Choroid plexus epithelial cell (primary cell): ENCODE results near the gene WNT7B.

Experiments
- DNase-seq: peaks from one replicate; pipeline ENCODE4 v3.0.0-alpha.2; 2010; ENCODE audit warnings: low read depth
- H3K4me3 ChIP-seq: 2 replicates; pipeline ENCODE4 v1.5.1; 2011; ENCODE audit warnings: low read depth, mild to moderate bottlenecking, control low read depth, low read length, moderate library complexity
- CTCF ChIP-seq: conservative IDR thresholded peaks from 2 replicates; pipeline ENCODE4 v1.5.1; 2011; ENCODE audit warnings: low read depth, mild to moderate bottlenecking, control low read depth, inconsistent platforms, low read length, moderate library complexity

The WNT7B gene

GRCh38 chr22:46021577-46021976 lies 44.6 kb upstream of the WNT7B start:
- no peak for TF ChIP-seq CTCF
- no peak for DNase-seq
- no peak overlapping the region for H3K4me3 ChIP-seq

GRCh38 chr22:46019351-46019750 lies 42.4 kb upstream of the WNT7B start:
- DNase-seq: no peak
- no peak overlapping the region for H3K4me3 ChIP-seq
- TF ChIP-seq CTCF: no peak

GRCh38 chr22:46018859-46019258 lies 41.9 kb upstream of the WNT7B start:
- H3K4me3 ChIP-seq: no peak overlapping the region
- TF ChIP-seq CTCF: no peak
- no peak for DNase-seq

- H3K4me3 ChIP-seq: no peak overlapping the region
- TF ChIP-seq CTCF: no peak
- DNase-seq: no peak
Measured at GRCh38 chr22:46017166-46017565, 40.2 kb upstream of the WNT7B start.

- TF ChIP-seq CTCF: peak; percentile 70
- DNase-seq: peak; percentile 97
- peak overlapping the region; percentile 65 for H3K4me3 ChIP-seq
Measured at GRCh38 chr22:46013460-46014416, 36.8 kb upstream of the WNT7B start.

GRCh38 chr22:46012881-46013281 lies 35.9 kb upstream of the WNT7B start:
- no peak for TF ChIP-seq CTCF
- DNase-seq: no peak
- H3K4me3 ChIP-seq: no peak overlapping the region
